Measurements from ENCODE around the gene HCN4.

HCN4 gene

DNA sequence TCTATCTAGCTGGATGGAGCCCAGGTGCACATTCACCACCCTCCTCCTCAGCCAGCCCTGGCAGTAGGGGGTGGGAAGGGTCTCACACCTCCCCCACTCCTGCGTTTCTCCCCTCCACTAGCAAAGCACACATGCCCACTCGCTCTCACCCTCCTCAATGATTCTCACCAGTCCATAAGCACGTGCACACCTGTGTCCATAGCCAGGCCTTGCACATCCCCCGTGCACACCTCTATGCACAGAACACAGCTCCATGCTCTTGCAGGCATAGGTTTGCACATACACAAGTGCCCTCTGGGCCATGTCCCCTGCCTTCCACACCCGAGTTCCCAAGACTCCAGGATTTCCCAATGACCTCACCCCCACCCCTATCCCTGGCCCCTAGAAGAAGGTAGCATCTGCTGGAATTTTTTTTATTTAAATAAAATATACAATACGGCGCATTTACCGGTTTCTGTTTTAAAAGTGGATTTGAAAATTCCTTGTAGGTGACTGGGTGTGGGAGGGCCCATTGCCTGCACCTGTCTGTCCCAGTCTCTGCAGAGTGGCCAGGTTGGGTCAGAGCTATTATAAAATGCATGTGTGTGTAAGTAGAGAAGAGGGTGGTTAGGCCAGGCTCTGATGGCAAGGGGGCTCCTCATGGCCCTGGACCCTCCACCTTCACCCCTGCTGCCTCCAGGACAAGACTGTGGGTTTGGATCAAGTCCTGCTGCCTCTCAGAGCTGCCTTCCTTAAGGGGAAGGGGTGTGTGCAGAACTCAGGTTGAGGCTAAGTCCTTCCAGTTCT is 49.1 kb downstream of the HCN4 start:
- Histone ChIP-seq H3K27ac (no peak overlapping the region), H3K4me1 (no peaks in the 10 kb centered on the region), H3K27me3 (peaks cover 0 to 61% of the 10 kb centered on the region in 2 donors), H3K9me3 (no peaks in the 10 kb centered on the region), H3K36me3 (no peaks in the 10 kb centered on the region), H3K4me3 (no peak overlapping the region)
- DNase-seq, result no peak
- TF ChIP-seq CTCF (IDR thresholded peaks at IDR 0.05), result no peak
- intact Hi-C loops (cut with DNase I; ENCODE audit: low total_unique reads), result no loop called here

DNA sequence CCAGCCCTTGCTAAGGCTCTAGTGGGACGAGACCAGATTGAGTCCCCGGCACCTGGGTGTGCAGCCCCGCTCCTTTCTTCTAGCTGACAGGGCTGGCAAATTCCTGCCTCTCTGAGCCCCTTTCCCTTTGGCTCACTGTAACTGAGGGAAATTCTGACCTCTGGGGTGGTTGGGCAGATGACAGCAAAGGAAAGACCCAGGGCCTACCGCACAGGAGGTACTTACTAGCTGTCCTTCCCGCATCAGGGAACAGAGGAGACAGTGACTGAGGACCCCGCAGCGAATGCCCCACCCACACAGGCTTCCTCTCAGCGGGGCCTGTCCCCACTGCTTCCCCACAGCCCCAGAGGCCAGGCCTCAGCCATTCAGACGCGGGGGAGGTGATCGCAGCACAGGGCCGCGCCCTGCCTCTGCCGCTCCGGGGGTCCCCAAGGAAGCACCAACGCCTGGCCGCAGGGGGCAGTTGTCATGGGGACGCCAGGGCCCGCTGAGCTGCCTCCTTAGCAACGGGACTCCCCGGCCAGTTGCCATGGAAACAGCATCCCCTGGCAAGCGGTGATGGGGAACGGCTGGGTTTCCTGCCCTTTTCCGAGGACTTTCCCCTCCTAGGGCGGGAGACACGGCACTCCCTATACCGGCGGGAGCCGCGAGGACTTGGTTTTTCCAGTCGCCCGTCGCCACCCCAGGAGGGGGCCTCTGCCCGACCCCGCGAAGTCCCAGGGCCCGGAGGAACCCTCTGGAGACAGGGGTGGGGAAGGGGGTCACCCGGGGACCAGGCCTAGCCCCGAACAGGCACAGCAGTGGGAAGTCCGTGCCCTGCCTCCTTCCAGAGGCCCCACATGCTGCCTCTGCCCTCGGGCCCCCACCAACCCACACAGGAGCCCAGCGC is 50.1 kb downstream of the HCN4 start:
- Histone ChIP-seq H3K27me3 (peaks cover 0 to 52% of the 10 kb centered on the region in 2 donors), H3K9me3 (no peaks in the 10 kb centered on the region), H3K27ac (no peak overlapping the region), H3K4me3 (no peak overlapping the region), H3K4me1 (no peaks in the 10 kb centered on the region), H3K36me3 (no peaks in the 10 kb centered on the region)
- intact Hi-C loops (cut with DNase I; ENCODE audit: low total_unique reads), result no loop called here
- TF ChIP-seq CTCF (IDR thresholded peaks at IDR 0.05), result no peak
- DNase-seq, result peak in 1 of 2 donors; percentile 52

GRCh38 chr15:73317651-73318462 is 50.9 kb downstream of the HCN4 start:
- peaks cover 0 to 43% of the 10 kb centered on the region in 2 donors for H3K27me3 ChIP-seq
- no peaks in the 10 kb centered on the region for H3K9me3 ChIP-seq
- intact Hi-C loops (cut with DNase I; ENCODE audit: low total_unique reads), result no loop called here
- no peak for DNase-seq
- TF ChIP-seq CTCF (IDR thresholded peaks at IDR 0.05), result no peak
- H3K4me1 ChIP-seq, result no peaks in the 10 kb centered on the region
- no peak overlapping the region for H3K4me3 ChIP-seq
- no peaks in the 10 kb centered on the region for H3K36me3 ChIP-seq
- no peak overlapping the region for H3K27ac ChIP-seq

DNA sequence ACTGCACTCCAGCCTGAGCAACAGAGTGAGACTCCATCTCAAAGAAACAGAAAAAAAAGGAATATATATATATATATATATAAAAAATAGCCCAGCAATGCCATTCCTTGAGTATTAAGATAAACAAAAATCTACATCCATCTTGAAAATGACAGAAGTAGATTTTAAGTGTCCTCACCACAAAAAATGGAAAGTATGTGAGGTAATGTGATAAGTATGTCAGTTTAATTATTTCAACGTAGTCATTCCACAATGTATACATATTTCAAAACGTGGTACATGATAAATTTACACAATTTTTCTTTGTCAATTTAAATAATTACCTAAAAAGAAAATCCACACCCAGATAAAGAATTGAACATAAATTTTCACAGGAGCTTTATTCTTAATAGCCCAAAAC is 54.9 kb downstream of the HCN4 start:
- Histone ChIP-seq H3K27ac (no peak overlapping the region), H3K4me3 (no peak overlapping the region), H3K9me3 (no peaks in the 10 kb centered on the region), H3K36me3 (no peaks in the 10 kb centered on the region), H3K27me3 (peaks cover 0 to 6% of the 10 kb centered on the region in 2 donors), H3K4me1 (no peaks in the 10 kb centered on the region)
- TF ChIP-seq CTCF (IDR thresholded peaks at IDR 0.05), result no peak
- intact Hi-C loops (cut with DNase I; ENCODE audit: low total_unique reads), result no loop called here
- DNase-seq, result no peak

DNA sequence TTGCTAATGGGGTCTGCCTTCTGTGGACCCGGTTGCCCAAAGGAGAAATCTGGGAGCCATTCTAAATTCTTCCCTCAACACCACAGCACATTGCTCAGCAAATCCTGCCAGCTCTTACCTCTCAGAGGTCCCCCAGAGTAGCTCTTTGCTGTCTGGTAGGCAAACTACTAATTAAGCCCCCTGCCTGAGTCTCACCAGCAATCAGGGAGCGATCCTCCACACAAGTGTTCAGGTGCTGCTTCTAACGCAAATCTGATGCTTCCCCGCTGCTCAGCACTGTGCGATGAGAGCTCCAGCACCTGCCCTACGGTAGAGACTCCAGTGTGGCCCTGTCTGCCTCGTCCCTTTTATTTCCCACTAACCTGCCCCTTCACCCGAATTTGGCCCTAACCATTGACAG is 60.5 kb downstream of the HCN4 start:
- no peak for TF ChIP-seq CTCF (IDR thresholded peaks at IDR 0.05)
- intact Hi-C loops (cut with DNase I; ENCODE audit: low total_unique reads), result no loop called here
- no peak overlapping the region for H3K27ac ChIP-seq

More for the DNA sequence above, 60.5 kb downstream of the HCN4 start:
- Histone ChIP-seq H3K9me3 (no peaks in the 10 kb centered on the region), H3K27me3 (no peaks in the 10 kb centered on the region), H3K4me1 (no peaks in the 10 kb centered on the region), H3K36me3 (peaks cover 12 to 22% (median 13%) of the 10 kb centered on the region in 3 donors), H3K4me3 (no peak overlapping the region)
- no peak for DNase-seq

Measured in tibial artery (tissue), 4 donors.